Head of caudate nucleus (tissue), 42 donors: ENCODE data around the gene ADGRG3.
A peak's percentile ranks its signal among the peaks of the same experiment; 100 is the strongest.

Experiments
- DNase-seq, 42 donors: peaks; one replicate each; pipeline versions ENCODE4 v3.0.0 to v3.0.0-alpha.2; 2020 to 2021; ENCODE audit warnings: mixed read lengths in 7 of 42
- intact Hi-C: fragments of 100-400 bp; cut with DNase I; formaldehyde crosslinking; loops from one replicate; pipeline ENCODE4 v1.15.0; 2022

Gene ADGRG3

GRCh38 chr16:57629516-57630406 lies 38.3 kb upstream of the ADGRG3 start:
- intact Hi-C loops = no loop called here
- DNase-seq = peak in 2 of 42 donors; percentile 22 to 44

- no peak for DNase-seq
These were observed 37.7 kb upstream of the ADGRG3 start for GRCh38 chr16:57630407-57630797.

DNA sequence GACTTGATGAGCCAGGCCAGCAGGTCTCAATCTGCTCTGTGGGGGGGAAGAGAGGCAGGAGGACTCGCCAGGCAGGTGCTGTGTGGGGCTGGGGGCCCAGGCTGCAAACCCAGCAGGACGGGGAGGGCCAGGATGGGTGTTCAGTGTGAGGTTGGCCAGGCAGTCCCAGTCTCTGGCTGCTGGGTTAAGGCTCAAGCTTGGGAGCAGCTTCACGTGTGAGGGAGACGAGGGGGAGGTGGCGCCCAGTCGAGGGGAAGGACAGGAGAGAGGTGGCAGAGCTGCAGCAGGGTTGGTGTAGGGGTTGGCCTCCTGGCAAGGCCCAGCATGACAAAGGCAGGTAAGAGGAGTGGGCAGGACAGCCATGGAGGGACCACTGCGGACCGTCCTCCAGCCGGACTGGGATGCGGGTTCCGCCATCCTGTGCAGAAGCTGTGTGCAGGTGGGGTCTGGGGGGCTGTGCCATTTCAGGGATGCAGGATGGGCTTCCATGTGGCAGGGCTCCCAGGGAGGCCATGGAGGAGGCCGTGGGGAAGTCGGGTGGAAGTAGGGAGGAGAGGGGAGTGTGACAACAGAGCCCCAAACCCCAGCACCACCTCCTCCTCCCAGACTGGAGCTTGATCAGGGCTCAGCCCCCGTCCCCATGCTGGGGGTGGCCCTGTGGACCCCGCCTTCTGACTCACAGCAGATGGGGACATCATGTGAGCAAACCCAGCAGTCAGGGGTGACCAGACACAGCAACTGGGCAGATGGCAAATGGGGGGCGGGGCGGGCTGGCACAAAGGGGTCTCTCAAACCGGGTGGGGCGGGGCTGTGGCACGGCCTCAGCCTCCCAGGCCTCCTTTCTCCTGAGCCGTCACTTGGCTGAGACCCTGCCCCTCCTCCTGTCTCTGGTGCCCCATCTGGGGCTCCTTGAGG lies 36.9 kb upstream of the ADGRG3 start:
- DNase-seq = peak; percentile 38 to 92 (median 77)
- intact Hi-C loops = no loop called here

More at GRCh38 chr16:57630407-57630797, 37.7 kb upstream of the ADGRG3 start:
- intact Hi-C loops = no loop called here

- intact Hi-C loops = no loop called here
- peak in 6 of 42 donors; percentile 37 to 67 (median 48) for DNase-seq
These were observed 35.5 kb upstream of the ADGRG3 start for GRCh38 chr16:57632568-57632967.

GRCh38 chr16:57633383-57634064 lies 34.6 kb upstream of the ADGRG3 start:
- intact Hi-C loops = no loop called here
- DNase-seq = no peak

GRCh38 chr16:57634171-57634570 lies 33.9 kb upstream of the ADGRG3 start:
- intact Hi-C loops = no loop called here
- peak in 2 of 42 donors; percentile 51 to 77 for DNase-seq

- intact Hi-C loops = no loop called here
These were observed 32.6 kb upstream of the ADGRG3 start for GRCh38 chr16:57635266-57636097.

DNA sequence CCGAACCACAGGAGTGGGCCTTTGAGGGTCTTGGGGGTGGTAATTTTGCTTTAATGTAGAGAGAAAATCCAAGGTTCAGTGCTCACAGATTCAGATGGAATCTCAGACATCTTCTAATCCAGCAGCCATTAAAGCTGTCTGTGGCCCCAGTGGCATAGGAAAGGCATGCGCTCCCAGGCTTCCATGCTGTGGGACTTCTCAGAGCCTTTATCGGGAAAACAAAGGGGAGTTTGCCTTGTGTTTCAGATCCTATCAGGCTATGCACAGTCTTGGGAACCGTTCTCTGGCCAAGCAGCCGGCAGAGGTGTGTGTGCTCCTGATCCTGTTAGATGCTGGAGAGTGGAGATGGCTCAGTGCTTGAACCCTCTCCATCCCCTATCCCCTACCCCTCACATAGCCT lies 31.9 kb upstream of the ADGRG3 start:
- no peak for DNase-seq
- intact Hi-C loops = no loop called here

More at GRCh38 chr16:57635266-57636097, 32.6 kb upstream of the ADGRG3 start:
- no peak for DNase-seq

- peak in 8 of 42 donors; percentile 38 to 74 (median 58) for DNase-seq
- intact Hi-C loops = no loop called here
These were observed 31.1 kb upstream of the ADGRG3 start for GRCh38 chr16:57637020-57637419.

DNA sequence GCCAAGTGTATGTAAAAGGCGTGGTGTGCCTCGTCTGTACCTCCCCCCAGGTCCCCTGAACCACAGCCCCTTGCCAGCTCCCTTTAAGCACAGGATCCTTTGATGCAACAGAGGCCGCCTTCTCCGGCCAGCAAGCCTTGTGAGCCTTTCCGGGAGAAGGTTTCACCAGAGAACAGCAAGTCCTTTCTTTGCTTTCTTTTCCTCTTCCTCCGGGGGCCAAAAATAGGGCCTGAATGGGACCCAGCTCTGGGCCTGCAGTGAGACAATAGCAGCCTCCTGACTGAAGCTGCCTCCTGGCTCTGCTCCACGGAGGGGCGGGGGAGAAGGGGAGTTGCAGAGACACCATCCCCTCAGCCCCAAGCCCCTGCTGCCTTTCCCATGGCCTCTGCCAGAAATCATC lies 30.7 kb upstream of the ADGRG3 start:
- peak; percentile 51 to 90 (median 74) for DNase-seq
- intact Hi-C loops = no loop called here

DNA sequence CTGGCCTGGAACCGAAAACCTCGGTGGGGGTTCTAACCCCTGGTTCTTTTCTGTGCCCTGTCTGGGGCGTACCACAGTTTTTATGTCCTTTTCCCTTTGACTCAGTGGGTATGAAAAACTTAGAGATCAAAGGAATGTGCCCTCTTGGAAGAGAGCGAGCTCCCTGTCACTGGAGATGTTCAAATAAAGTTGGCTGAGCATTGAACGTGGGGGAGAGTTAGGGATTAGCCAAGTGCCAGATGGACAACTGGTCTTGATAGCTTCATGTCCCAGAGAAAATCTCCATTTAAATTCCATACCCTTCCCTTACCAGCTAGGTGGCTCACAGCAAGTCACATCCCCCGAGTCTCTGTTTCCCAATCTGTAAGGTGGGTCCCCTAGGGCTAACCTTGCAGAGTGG lies 30.1 kb upstream of the ADGRG3 start:
- intact Hi-C loops = no loop called here
- DNase-seq = no peak

GRCh38 chr16:57638381-57638780 lies 29.7 kb upstream of the ADGRG3 start:
- no peak for DNase-seq
- intact Hi-C loops = no loop called here

DNA sequence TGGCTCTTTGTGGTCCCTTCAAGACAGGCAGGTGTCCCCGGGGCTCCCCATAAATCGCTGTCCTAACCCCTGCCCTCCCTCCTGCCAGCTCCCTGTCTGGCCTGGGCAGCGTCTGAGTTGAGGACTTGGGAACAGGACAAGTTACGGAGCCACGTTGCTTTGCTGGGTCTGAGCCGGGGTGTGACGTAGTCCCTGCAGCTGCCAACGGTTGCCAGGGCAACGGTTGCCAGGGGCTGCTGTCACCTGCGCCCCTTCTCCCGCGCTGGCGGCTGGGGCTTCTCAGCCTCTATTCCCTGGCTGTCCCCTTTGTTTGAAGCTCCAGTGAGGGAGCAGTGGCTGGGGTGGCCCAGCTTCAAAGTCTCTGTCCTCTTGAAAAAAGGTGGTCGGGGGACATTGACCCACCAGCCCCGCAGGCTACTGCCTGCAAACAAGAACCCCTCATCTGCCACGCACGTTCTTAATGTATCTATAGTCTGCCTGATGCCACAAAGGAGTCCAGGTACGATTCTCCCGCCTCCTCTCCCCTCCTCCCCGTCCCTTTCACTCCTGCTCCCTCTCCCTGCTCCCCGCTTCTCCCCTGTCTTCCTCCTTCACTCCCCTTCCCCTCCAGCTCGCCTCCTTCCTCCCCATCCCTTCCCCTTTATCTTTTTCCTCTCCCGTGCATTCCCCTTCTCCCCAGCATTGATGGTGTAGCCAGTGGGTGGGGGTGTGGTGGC lies 28.8 kb upstream of the ADGRG3 start:
- intact Hi-C loops = no loop called here
- DNase-seq = peak; percentile 78 to 95 (median 87)

- no peak for DNase-seq
- intact Hi-C loops = no loop called here
These were observed 27.9 kb upstream of the ADGRG3 start for GRCh38 chr16:57640185-57640584.

DNA sequence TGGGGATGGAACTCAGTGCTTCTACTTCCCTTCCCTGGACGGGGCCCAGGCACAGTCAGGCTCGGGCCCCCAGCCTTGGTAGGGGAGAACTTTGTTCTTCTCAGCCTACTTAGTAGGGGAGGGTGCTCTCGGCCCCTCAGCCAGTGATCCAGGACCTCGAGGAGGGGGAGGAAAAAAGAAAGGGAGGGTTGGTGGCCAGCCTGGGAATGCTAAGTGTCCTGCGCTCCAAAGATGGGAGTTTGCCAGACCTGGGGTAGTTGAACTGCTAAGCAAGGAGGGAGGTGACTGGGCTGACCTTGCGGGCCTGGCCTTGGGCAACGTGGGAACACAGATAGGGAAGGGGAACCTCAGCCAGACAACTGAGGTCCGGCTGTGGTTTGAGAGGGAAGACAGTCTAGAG lies 27.5 kb upstream of the ADGRG3 start:
- DNase-seq = peak in 21 of 42 donors; percentile 34 to 76 (median 58)
- intact Hi-C loops = no loop called here

DNA sequence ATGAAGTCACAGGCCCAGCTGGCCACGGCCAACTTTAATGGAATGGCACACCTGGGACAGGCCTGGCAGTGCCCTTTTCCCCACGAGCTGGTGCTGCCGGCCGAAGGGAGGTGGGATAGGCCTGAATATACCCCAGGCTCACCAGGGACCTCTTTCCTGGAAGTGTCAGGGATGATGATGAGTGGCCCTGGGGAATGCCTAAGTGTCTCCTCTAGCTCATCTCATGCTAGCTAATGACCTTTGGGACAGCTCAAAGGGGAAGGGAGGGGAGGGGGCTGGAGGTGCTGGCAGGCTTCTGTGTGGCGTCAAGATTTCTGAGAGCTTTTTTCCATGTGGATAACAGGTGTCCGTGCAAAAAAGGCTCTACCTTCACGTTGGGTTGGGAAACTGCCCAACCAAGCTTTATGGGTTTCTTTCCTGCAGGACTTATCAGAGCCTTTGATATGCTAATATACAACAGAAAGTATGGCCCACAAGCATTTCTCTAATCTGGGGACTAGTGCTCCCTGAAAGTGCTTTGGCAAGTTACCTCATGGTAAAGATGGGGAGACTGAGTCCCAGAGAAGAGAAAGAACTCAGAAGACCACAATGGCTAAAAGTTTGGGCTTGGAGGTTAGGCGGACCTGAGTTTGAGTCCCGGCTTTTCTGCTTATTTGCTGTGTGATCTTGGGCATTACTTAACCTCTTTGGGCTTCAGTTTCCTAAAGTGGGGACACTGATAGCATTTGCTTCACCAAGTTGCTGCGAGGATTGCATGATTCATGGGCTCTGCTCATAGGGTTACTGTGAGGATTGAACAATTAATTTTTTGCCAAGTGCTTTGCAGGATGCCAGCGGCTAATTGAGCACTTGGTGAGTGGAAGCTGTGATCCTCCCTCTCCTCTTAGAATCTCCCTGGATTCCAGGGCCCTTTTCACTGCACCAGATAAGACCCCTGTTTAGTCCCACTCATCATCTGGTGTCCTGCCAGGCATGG lies 25.7 kb upstream of the ADGRG3 start:
- DNase-seq = peak in 1 of 42 donors; percentile 64
- intact Hi-C loops = no loop called here
